Stimulated activated CD4-positive, alpha-beta T cell treated with anti-CD3 and anti-CD28 coated beads, Interleukin-15, amount 100 ng/mL, for 48 hours (primary cell): ENCODE measurements around the gene DARS1.
"Not testable (repeated sequence)": the region's sequence is repeated elsewhere in the genome, so short reads cannot be mapped to it uniquely, and the experiment has no call there.

Experiments used
- DNase-seq, 2 donors: peaks; one replicate each; pipeline ENCODE4 v3.0.0-alpha.2; 2020; ENCODE audit warnings: low read depth in 2 of 2

DARS1 gene

GRCh38 chr2:135984199-135985017, 1.0 kb downstream of the DARS1 start:
- no peak for DNase-seq

- no peak for DNase-seq
These were observed 4.9 kb downstream of the DARS1 start for GRCh38 chr2:135980434-135981079.

GRCh38 chr2:135975702-135976101, 9.7 kb downstream of the DARS1 start:
- no peak for DNase-seq

- no peak for DNase-seq
These were observed 11.4 kb downstream of the DARS1 start for GRCh38 chr2:135974036-135974435.

- DNase-seq, result no peak
These were observed 15.6 kb downstream of the DARS1 start for GRCh38 chr2:135969655-135970387.

GRCh38 chr2:135965756-135966155, 19.7 kb downstream of the DARS1 start:
- no peak for DNase-seq

GRCh38 chr2:135964404-135964803, 21.0 kb downstream of the DARS1 start:
- DNase-seq, result not testable (repeated sequence)

GRCh38 chr2:135963841-135964240, 21.6 kb downstream of the DARS1 start:
- no peak for DNase-seq

- DNase-seq, result no peak
These were observed 22.9 kb downstream of the DARS1 start for GRCh38 chr2:135962366-135963123.

- no peak for DNase-seq
These were observed 24.5 kb downstream of the DARS1 start for GRCh38 chr2:135960656-135961551.

- no peak for DNase-seq
These were observed 25.3 kb downstream of the DARS1 start for GRCh38 chr2:135960150-135960549.

GRCh38 chr2:135958927-135959326, 26.5 kb downstream of the DARS1 start:
- not testable (repeated sequence) for DNase-seq

GRCh38 chr2:135954020-135954601, 31.3 kb downstream of the DARS1 start:
- DNase-seq, result no peak

- DNase-seq, result no peak
These were observed 32.5 kb downstream of the DARS1 start for GRCh38 chr2:135952891-135953290.

- DNase-seq, result no peak
These were observed 34.3 kb downstream of the DARS1 start for GRCh38 chr2:135951041-135951583.

- DNase-seq, result no peak
These were observed 35.8 kb downstream of the DARS1 start for GRCh38 chr2:135949451-135950234.

- no peak for DNase-seq
These were observed 36.6 kb downstream of the DARS1 start for GRCh38 chr2:135948642-135949355.

- DNase-seq, result no peak
These were observed 37.3 kb downstream of the DARS1 start for GRCh38 chr2:135948141-135948540.

- DNase-seq, result no peak
These were observed 37.9 kb downstream of the DARS1 start for GRCh38 chr2:135947483-135947882.
